Stimulated activated CD8-positive, alpha-beta memory T cell treated with anti-CD3 and anti-CD28 coated beads, Interleukin-2, amount 100 ng/mL, for 1 hour (primary cell): ENCODE results near the gene MADCAM1.
"Not testable (repeated sequence)": the region's sequence is repeated elsewhere in the genome, so short reads cannot be mapped to it uniquely, and the experiment has no call there.

Experiments
- DNase-seq, 2 donors: peaks; one replicate each; pipeline ENCODE4 v3.0.0-alpha.2; 2020; ENCODE audit warnings: low read depth in 2 of 2

Gene MADCAM1

GRCh38 chr19:465056-465816, 31.1 kb upstream of the MADCAM1 start:
- DNase-seq, result no peak

GRCh38 chr19:467554-467953, 28.7 kb upstream of the MADCAM1 start:
- DNase-seq, result no peak

GRCh38 chr19:468587-469256, 27.6 kb upstream of the MADCAM1 start:
- DNase-seq, result no peak

- DNase-seq, result no peak
Observed at GRCh38 chr19:469833-470232, 26.5 kb upstream of the MADCAM1 start.

- DNase-seq, result no peak
Observed at GRCh38 chr19:470701-471100, 25.6 kb upstream of the MADCAM1 start.

- DNase-seq, result no peak
Observed at GRCh38 chr19:472005-472858, 24.1 kb upstream of the MADCAM1 start.

- no peak for DNase-seq
Observed at GRCh38 chr19:474126-475078, 21.9 kb upstream of the MADCAM1 start.

- DNase-seq, result no peak
Observed at GRCh38 chr19:475360-475759, 20.9 kb upstream of the MADCAM1 start.

GRCh38 chr19:478236-478903, 17.9 kb upstream of the MADCAM1 start:
- DNase-seq, result no peak

GRCh38 chr19:478976-479375, 17.3 kb upstream of the MADCAM1 start:
- no peak for DNase-seq

- DNase-seq, result no peak
Observed at GRCh38 chr19:480016-480855, 16.1 kb upstream of the MADCAM1 start.

- DNase-seq, result not testable (repeated sequence)
Observed at GRCh38 chr19:481100-481499, 15.2 kb upstream of the MADCAM1 start.

GRCh38 chr19:482186-483041, 13.9 kb upstream of the MADCAM1 start:
- DNase-seq, result no peak

- no peak for DNase-seq
Observed at GRCh38 chr19:483332-484072, 12.8 kb upstream of the MADCAM1 start.

- DNase-seq, result no peak
Observed at GRCh38 chr19:484494-484893, 11.8 kb upstream of the MADCAM1 start.

GRCh38 chr19:485077-485476, 11.2 kb upstream of the MADCAM1 start:
- no peak for DNase-seq

GRCh38 chr19:485583-486236, 10.6 kb upstream of the MADCAM1 start:
- DNase-seq, result no peak
